ENCODE measurements around the gene LRRC4B.

Gene LRRC4B

DNA sequence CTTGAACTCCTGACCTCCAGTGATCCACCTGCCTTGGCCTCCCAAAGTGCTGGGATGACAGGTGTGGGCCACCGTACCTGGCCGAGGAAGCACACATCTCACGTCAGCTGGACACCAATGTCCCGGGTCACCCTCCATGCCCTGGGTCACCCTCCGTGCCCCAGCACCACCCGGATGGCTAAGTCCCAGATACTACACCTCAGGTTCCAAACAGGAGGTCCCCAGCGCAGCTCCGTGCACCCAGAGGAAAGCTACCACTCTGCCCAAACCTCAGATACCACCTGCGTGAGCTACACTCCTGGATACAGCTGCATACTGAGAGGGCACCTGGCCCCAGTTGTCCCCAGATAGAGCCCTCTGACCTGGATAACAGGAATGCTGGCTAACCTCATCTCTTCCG lies 14.0 kb downstream of the LRRC4B start:
- DNase-seq, result no peak

GRCh38 chr19:50553134-50553703 lies 15.0 kb downstream of the LRRC4B start:
- DNase-seq, result no peak

DNA sequence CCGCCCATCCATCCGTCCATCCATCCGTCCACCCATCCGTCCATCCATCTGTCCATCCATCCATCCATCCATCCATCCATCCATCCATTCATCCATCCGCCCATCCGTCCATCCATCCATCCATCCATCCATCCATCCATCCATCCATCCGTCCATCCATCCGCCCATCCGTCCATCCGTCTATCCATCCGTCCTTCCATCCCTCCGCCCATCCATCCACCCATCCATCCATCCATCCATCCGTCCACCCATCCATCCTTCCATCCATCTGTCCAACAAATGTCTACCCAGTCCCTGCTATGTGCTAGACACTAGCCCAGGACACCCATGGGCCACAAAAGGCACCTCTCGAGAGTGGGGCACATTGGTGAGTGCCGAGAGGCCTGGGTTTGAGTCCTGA lies 15.7 kb downstream of the LRRC4B start:
- DNase-seq, result no peak

GRCh38 chr19:50551715-50552187 lies 16.5 kb downstream of the LRRC4B start:
- peak in 53 of 56 donors; percentile 14 to 87 (median 67) for DNase-seq

DNA sequence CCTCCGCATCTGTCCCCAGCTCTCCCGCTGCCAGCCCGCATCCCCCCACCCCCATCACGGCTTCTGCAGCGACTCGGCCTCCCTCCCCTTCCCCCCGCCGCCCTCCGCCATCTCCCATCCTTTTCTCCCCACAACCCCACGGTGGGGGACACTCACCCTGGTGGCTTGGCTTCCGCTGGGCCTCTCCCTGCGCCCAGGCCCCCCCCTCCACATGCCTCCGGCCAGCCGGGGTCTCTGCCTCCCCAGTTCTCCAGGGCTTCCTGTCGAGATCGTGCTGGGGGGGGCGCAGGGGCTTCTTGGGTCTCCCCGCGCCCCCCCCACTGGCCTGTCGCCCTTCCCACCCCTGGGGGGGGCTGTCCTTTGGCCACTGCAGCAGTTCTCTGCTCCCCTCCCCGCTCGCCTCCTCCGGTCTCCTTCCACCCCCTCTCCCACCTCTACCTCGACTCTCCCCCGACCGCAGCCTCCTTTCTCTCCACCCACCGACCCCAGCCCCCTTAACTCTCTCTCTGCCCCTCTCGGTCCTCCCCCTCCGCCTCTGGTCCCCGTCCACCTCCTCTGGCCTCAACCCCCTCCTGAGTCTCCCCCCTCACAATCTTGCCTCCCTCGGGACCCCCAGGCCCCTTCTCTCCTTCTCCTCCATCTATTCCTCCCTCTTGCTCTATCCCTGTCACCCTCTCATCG lies 17.1 kb downstream of the LRRC4B start:
- peak in 27 of 56 donors; percentile 20 to 60 (median 37) for DNase-seq

DNA sequence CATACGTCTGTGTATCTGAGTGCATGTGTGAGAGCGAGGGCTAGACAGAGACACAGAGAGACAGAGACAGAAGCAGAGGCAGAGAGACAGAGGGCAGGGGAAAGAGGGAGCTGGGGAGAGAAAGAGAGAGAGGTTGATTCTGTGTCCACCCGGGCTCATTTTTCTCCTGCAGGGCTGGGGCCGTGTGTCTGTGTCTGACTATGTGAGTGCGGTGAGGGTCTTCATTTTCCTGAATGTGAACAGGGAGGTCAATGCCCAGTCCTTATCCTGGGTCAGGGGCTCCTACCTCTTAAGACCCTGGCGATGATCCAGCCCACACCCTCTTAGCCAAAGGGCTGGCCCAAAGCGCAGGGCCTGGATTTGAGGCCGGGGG lies 17.7 kb downstream of the LRRC4B start:
- peak in 5 of 56 donors; percentile 34 to 45 (median 40) for DNase-seq

- peak in 4 of 56 donors; percentile 34 to 60 (median 44) for DNase-seq
Measured at GRCh38 chr19:50549927-50550593, 18.2 kb downstream of the LRRC4B start.

- peak in 19 of 56 donors; percentile 10 to 48 (median 33) for DNase-seq
Measured at GRCh38 chr19:50549059-50549926, 18.9 kb downstream of the LRRC4B start.

- peak in 46 of 56 donors; percentile 14 to 84 (median 64) for DNase-seq
Measured at GRCh38 chr19:50548191-50549058, 19.8 kb downstream of the LRRC4B start.

GRCh38 chr19:50547385-50548190 lies 20.6 kb downstream of the LRRC4B start:
- peak in 28 of 56 donors; percentile 14 to 70 (median 40) for DNase-seq

- peak in 14 of 56 donors; percentile 21 to 61 (median 42) for DNase-seq
Measured at GRCh38 chr19:50546527-50547221, 21.6 kb downstream of the LRRC4B start.

GRCh38 chr19:50542943-50543342 lies 25.3 kb downstream of the LRRC4B start:
- DNase-seq, result no peak

- peak in 55 of 56 donors; percentile 24 to 93 (median 74) for DNase-seq
Measured at GRCh38 chr19:50537769-50538230, 30.4 kb downstream of the LRRC4B start.

- DNase-seq, result peak in 14 of 56 donors; percentile 26 to 84 (median 58)
Measured at GRCh38 chr19:50537306-50537685, 30.9 kb downstream of the LRRC4B start.

DNA sequence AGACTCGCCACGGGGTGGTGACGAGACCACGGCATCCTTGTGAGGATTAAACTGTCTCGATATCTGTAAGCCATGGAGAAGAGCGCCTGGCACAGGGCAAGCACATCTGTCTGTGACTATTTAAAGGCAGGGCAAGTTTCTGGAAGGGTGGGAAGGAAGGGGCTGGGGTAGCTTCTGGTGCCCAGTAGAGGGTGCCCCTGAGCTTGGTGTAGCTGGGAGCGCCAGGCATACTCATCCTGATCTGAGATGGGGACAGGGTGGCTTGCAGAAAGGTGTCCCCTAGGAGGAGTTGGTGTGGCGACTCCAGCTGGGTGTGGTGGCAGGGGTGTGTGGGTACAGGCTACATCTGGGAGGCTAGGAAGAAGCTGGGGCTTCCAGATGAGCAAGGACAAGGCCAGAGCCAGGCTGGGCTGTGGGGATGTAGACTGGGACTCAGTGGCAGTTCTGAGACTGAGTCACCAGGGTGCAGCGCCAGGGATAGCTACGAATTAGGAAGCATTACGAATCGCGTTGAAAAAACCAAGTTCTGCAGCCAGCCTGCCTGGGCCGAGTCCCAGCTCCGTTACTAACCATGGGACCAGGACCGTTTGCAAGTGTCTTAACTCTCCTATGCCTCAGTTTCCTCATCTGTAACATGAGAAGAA lies 31.5 kb downstream of the LRRC4B start:
- peak in 1 of 56 donors; percentile 39 for DNase-seq

GRCh38 chr19:50535672-50536187 lies 32.5 kb downstream of the LRRC4B start:
- no peak for DNase-seq

GRCh38 chr19:50534478-50534877 lies 33.8 kb downstream of the LRRC4B start:
- DNase-seq, result no peak

DNA sequence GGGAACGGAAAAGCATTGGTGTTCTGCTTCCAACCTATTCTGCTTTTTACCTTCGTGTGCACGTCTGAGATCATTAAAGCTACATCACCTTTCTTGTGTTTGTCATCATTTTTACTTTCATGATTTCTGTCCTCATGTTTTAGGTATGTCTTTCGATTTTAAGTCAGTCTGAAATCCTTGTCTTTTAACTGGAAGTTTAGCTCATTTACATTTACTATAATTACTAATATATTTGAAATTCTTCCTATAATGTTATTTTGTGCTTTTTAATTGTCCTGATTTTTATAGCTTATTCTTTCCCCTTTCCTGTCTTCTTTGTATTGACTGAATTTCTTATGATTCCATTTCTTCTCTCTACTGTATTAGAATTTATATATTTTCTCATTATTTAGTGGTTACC lies 35.3 kb downstream of the LRRC4B start:
- DNase-seq, result no peak

Data from nucleus accumbens (tissue), 56 donors.